HepG2 (cell line): ENCODE measurements around the gene ZC3H18. TPM values are rescaled to one million over a fixed set of nuclear protein-coding genes. Genes with fewer than 3 reads are reported as not detected.
A peak's percentile ranks its signal among the peaks of the same experiment; 100 is the strongest.

ENCODE experiments used
- ARID3A ChIP-seq: IDR thresholded peaks from 2 replicates; pipeline ENCODE4 v1.6.1; 2012; ENCODE audit warnings: low read depth, low read length, improper control_type of control experiment
- BORCS8-MEF2B ChIP-seq: sonication (generic); formaldehyde crosslinking; IDR thresholded peaks from 2 replicates; pipeline ENCODE4 v1.8.0; 2022; ENCODE audit warnings: mild to moderate bottlenecking, missing genetic modification reagents
- EED ChIP-seq: sonication (generic); formaldehyde crosslinking; IDR thresholded peaks from 2 replicates; pipeline ENCODE4 v1.5.0; 2020; ENCODE audit warnings: mild to moderate bottlenecking, missing genetic modification reagents
- ELF3 ChIP-seq: IDR thresholded peaks from 2 replicates; pipeline ENCODE4 v1.6.1; 2016; ENCODE audit warnings: missing genetic modification reagents, missing compliant biosample characterization
- ELF4 ChIP-seq: sonication (generic); formaldehyde crosslinking; IDR thresholded peaks from 2 replicates; pipeline ENCODE4 v1.5.0; 2020; ENCODE audit warnings: missing genetic modification reagents, mild to moderate bottlenecking, moderate library complexity, borderline replicate concordance
- ETV5 ChIP-seq: IDR thresholded peaks from 2 replicates; pipeline ENCODE4 v1.6.1; 2018; ENCODE audit warnings: missing biosample characterization, missing genetic modification reagents, inconsistent platforms, borderline replicate concordance
- MED1 ChIP-seq: sonication (generic); formaldehyde crosslinking; IDR thresholded peaks from 2 replicates; pipeline ENCODE4 v1.4.0; 2020; ENCODE audit warnings: missing genetic modification reagents
- NFE2L2 ChIP-seq: fragments of 150-350 bp; IDR thresholded peaks from 2 replicates; pipeline ENCODE4 v1.6.1; 2014; ENCODE audit warnings: low read length
- RAD21 ChIP-seq: fragments of 450-650 bp; formaldehyde crosslinking; IDR thresholded peaks from 2 replicates; pipeline ENCODE4 v1.5.0; 2020; ENCODE audit warnings: mild to moderate bottlenecking
- RARG ChIP-seq: sonication (generic); formaldehyde crosslinking; IDR thresholded peaks from 2 replicates; pipeline ENCODE4 v1.4.0; 2020; ENCODE audit warnings: low read depth, mild to moderate bottlenecking, missing genetic modification reagents
- SETDB1 ChIP-seq: sonication (generic); formaldehyde crosslinking; IDR thresholded peaks from 2 replicates; pipeline ENCODE4 v1.5.1; 2020; ENCODE audit warnings: missing genetic modification reagents, mild to moderate bottlenecking, borderline replicate concordance
- SIX1 ChIP-seq: sonication (generic); formaldehyde crosslinking; IDR thresholded peaks from 2 replicates; pipeline ENCODE4 v1.4.0; 2020; ENCODE audit warnings: missing genetic modification reagents, borderline replicate concordance
- SP4 ChIP-seq: sonication (generic); formaldehyde crosslinking; IDR thresholded peaks from 2 replicates; pipeline ENCODE4 v1.8.1; 2023; ENCODE audit warnings: mild to moderate bottlenecking, missing genetic modification reagents
- STAG1 ChIP-seq: sonication (generic); formaldehyde crosslinking; IDR thresholded peaks from 2 replicates; pipeline ENCODE4 v1.4.0; 2020; ENCODE audit warnings: missing genetic modification reagents
- SUZ12 ChIP-seq: fragments of 150-350 bp; IDR thresholded peaks from 2 replicates; pipeline ENCODE4 v1.6.1; 2014; ENCODE audit warnings: low read depth, low read length
- TCF7L2 ChIP-seq: IDR thresholded peaks from 2 replicates; pipeline ENCODE4 v1.6.1; 2011; ENCODE audit warnings: mild to moderate bottlenecking, low read depth, low read length, moderate library complexity
- TEAD3 ChIP-seq: optimal IDR thresholded peaks from 2 replicates; pipeline ENCODE3; 2016; ENCODE audit warnings: borderline replicate concordance
- TOPORS ChIP-seq: sonication (generic); formaldehyde crosslinking; IDR thresholded peaks from 2 replicates; pipeline ENCODE4 v1.8.0; 2023; ENCODE audit warnings: mild to moderate bottlenecking, missing genetic modification reagents
- ZMAT3 ChIP-seq: sonication (generic); formaldehyde crosslinking; conservative IDR thresholded peaks from 2 replicates; pipeline ENCODE4 v1.7.0; 2021; ENCODE audit warnings: missing genetic modification reagents
- ZNF225 ChIP-seq: sonication (generic); formaldehyde crosslinking; IDR thresholded peaks from 2 replicates; pipeline ENCODE4 v1.4.0; 2020; ENCODE audit warnings: mild to moderate bottlenecking, missing genetic modification reagents
- ZNF317 ChIP-seq: sonication (generic); formaldehyde crosslinking; IDR thresholded peaks from 2 replicates; pipeline ENCODE4 v1.5.0; 2020; ENCODE audit warnings: mild to moderate bottlenecking, missing genetic modification reagents
- ZNF558 ChIP-seq: sonication (generic); formaldehyde crosslinking; IDR thresholded peaks from 2 replicates; pipeline ENCODE4 v1.9.0; 2022; ENCODE audit warnings: mild to moderate bottlenecking, missing genetic modification reagents, borderline replicate concordance
- ZNF616 ChIP-seq: sonication (generic); formaldehyde crosslinking; IDR thresholded peaks from 2 replicates; pipeline ENCODE4 v1.5.0; 2020; ENCODE audit warnings: low read depth, mild to moderate bottlenecking, missing genetic modification reagents
- ZNF768 ChIP-seq: sonication (generic); formaldehyde crosslinking; IDR thresholded peaks from 2 replicates; pipeline ENCODE4 v1.4.0; 2020; ENCODE audit warnings: missing genetic modification reagents
- ZNF777 ChIP-seq: sonication (generic); formaldehyde crosslinking; IDR thresholded peaks from 2 replicates; pipeline ENCODE4 v1.4.0; 2020; ENCODE audit warnings: missing genetic modification reagents
- ZNF839 ChIP-seq: sonication (generic); formaldehyde crosslinking; IDR thresholded peaks from 2 replicates; pipeline ENCODE4 v1.4.0; 2020; ENCODE audit warnings: missing genetic modification reagents, mild to moderate bottlenecking, borderline replicate concordance
- ZSCAN20 ChIP-seq: sonication (generic); formaldehyde crosslinking; IDR thresholded peaks from 2 replicates; pipeline ENCODE4 v1.4.0; 2020; ENCODE audit warnings: missing genetic modification reagents, mild to moderate bottlenecking, borderline replicate concordance
- ZSCAN9 ChIP-seq: IDR thresholded peaks from 2 replicates; pipeline ENCODE4 v1.6.1; 2016; ENCODE audit warnings: borderline replicate concordance
- polyA plus RNA-seq, 8 experiments: library from polyadenylated mRNA; depleted of rRNA in 3 of 8; stranded (reverse) in 7 of 8; unstranded in 1 of 8; fragments of >200 nt; fragmentation: Illumina TruSeq in 4 of 8; extraction: Trizol in 4 of 8; gene quantifications; 2 replicates each; pipeline versions ENCODE4 v1.2.1 to v1.2.3, GENCODE V29; 2011 to 2016; ENCODE audit warnings: low read depth in 4 of 8, missing spikeins in 1 of 8, mixed read lengths in 1 of 8; ENCODE audit not compliant: insufficient read depth in 1 of 8
- total RNA-seq, 5 experiments: library from RNA; depleted of rRNA; stranded (reverse); fragments of >200 nt; fragmentation: Illumina TruSeq; extraction: Trizol; gene quantifications; 2 replicates each; pipeline ENCODE4 v1.2.3, GENCODE V29; 2016; ENCODE audit warnings: low read depth in 1 of 5
- TF ChIP-seq, protein P1 (sequence below): sonication (generic); formaldehyde crosslinking; IDR thresholded peaks from 2 replicates; pipeline ENCODE4 v1.4.0; 2020; ENCODE audit warnings: missing genetic modification reagents
- TF ChIP-seq, protein P2 (sequence below): sonication (generic); formaldehyde crosslinking; IDR thresholded peaks from 2 replicates; pipeline ENCODE4 v1.5.0; 2020; ENCODE audit warnings: mild to moderate bottlenecking, missing genetic modification reagents, moderate library complexity

Gene ZC3H18
- total and polyA plus RNA-seq, 2 of the 13 experiments (the other 11 are each of a cell fraction or from before 2014, with no cell fraction given), result 11.2 to 27.4 TPM

DNA sequence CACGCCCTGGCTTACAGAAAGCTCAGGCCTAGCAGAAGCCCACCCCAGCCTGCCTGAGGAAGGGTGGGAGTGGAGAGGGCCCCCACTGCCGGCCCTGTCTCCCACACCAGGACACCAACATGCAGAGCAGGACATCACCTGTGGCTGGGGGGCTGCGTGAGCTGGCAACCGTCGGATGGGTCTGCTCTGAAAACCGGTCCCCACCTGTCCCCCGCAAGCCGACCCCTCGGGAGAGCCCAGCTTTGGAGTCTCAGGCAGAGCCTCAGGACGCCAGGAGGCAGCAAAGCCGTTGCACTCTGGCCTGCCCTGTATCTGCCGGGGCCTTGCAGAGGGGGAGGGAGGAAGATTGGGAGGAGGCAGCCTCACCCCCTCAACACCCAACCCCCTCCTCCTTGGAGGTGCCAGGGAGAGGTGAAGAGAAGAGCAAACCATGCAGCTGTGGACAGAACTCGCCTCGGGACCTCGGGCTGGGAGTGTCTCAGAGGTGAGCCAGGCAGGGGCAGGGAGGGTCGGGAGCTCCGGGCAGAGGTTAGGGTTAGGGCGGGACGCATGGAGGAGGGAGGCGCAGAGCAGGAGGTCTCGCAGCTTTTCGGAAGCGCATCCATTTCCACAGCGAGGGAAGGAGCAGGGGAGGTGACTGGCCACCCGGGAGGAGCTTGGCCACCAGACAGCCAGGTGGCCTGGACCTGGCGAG lies 30.4 kb upstream of the ZC3H18 start (continued):
- TF ChIP-seq ELF3 (CRISPR knock-in tag) (no peak), ZNF225 (CRISPR knock-in tag) (0 out of 2 replicates have a peak, but pooled peaks have one; percentile 8), ZNF768 (CRISPR knock-in tag) (no peak), EED (CRISPR knock-in tag) (0 out of 2 replicates have a peak, but pooled peaks have one; percentile 33), MED1 (CRISPR knock-in tag) (no peak), NFE2L2 (no peak), ZSCAN9 (CRISPR knock-in tag) (no peak), BORCS8-MEF2B (no peak), ZMAT3 (no peak), TCF7L2 (no peak), ETV5 (CRISPR knock-in tag) (no peak), STAG1 (peak; percentile 45), SUZ12 (no peak), SP4 (no peak), ZNF839 (CRISPR knock-in tag) (no peak), RARG (CRISPR knock-in tag) (no peak), ZNF558 (CRISPR knock-in tag) (no peak), ELF4 (no peak), SIX1 (CRISPR knock-in tag) (no peak), RAD21 (CRISPR knock-in tag) (0 out of 2 replicates have a peak, but pooled peaks have one; percentile 13), ARID3A (no peak), ZNF616 (peak; percentile 59; the same call in 1 of the 2 replicates), ZSCAN20 (CRISPR knock-in tag) (no peak), ZNF777 (CRISPR knock-in tag) (no peak), SETDB1 (CRISPR knock-in tag) (no peak), TEAD3 (no peak), TOPORS (CRISPR knock-in tag) (no peak), ZNF317 (peak; percentile 64; the same call in 1 of the 2 replicates)
- TF ChIP-seq, protein P1, sequence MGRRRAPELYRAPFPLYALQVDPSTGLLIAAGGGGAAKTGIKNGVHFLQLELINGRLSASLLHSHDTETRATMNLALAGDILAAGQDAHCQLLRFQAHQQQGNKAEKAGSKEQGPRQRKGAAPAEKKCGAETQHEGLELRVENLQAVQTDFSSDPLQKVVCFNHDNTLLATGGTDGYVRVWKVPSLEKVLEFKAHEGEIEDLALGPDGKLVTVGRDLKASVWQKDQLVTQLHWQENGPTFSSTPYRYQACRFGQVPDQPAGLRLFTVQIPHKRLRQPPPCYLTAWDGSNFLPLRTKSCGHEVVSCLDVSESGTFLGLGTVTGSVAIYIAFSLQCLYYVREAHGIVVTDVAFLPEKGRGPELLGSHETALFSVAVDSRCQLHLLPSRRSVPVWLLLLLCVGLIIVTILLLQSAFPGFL, result no peak
- TF ChIP-seq, protein P2, sequence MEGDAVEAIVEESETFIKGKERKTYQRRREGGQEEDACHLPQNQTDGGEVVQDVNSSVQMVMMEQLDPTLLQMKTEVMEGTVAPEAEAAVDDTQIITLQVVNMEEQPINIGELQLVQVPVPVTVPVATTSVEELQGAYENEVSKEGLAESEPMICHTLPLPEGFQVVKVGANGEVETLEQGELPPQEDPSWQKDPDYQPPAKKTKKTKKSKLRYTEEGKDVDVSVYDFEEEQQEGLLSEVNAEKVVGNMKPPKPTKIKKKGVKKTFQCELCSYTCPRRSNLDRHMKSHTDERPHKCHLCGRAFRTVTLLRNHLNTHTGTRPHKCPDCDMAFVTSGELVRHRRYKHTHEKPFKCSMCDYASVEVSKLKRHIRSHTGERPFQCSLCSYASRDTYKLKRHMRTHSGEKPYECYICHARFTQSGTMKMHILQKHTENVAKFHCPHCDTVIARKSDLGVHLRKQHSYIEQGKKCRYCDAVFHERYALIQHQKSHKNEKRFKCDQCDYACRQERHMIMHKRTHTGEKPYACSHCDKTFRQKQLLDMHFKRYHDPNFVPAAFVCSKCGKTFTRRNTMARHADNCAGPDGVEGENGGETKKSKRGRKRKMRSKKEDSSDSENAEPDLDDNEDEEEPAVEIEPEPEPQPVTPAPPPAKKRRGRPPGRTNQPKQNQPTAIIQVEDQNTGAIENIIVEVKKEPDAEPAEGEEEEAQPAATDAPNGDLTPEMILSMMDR (CRISPR knock-in tag), result peak; percentile 61
